Stimulated activated CD8-positive, alpha-beta memory T cell treated with anti-CD3 and anti-CD28 coated beads, Interleukin-7, amount 100 ng/mL, for 24 hours (primary cell): Measurements from ENCODE around the gene RTP1.

ENCODE experiments used
- DNase-seq: peaks from one replicate; pipeline ENCODE4 v3.0.0-alpha.2; 2020; ENCODE audit warnings: low read depth

Gene RTP1

DNA sequence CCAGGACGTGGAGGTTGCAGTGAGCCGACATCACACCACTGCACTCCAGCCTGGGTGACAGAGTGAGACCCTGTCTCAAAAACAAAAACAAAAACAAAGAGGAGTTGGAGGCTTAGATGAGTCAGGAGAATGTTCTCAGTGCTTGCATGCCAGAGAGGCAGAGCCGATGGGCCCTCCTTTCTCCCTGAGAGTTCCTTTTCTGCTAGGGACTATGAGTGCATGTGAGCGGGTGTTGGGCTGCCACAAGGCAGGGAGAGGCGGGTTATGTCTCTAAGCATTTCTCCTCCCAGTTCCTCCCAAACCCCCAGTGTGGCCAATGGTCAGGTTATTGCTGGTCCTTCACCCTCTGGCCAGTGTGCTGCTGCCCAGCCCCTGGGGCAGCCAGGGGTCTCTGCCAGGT lies 45.1 kb downstream of the RTP1 start:
- DNase-seq = no peak

DNA sequence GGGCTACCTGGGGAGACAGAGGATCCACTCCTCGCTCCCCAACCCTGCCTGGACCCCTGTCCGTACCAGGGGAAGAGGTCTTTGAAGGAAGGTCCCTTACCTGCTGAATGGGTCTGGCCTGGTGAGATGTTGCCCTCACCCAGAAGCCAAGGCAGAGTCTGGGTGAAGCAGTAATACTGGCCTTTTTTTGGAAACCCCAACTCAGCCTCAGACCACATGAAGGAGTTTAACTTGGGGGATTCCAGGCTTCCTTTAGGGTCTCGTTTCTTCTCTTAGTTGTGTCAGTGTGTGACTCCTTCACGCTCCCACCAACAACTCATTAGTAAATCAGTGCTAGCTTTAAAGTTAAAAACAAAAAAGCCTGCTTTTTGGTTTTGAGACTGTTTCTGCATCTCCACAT lies 45.6 kb downstream of the RTP1 start:
- no peak for DNase-seq

DNA sequence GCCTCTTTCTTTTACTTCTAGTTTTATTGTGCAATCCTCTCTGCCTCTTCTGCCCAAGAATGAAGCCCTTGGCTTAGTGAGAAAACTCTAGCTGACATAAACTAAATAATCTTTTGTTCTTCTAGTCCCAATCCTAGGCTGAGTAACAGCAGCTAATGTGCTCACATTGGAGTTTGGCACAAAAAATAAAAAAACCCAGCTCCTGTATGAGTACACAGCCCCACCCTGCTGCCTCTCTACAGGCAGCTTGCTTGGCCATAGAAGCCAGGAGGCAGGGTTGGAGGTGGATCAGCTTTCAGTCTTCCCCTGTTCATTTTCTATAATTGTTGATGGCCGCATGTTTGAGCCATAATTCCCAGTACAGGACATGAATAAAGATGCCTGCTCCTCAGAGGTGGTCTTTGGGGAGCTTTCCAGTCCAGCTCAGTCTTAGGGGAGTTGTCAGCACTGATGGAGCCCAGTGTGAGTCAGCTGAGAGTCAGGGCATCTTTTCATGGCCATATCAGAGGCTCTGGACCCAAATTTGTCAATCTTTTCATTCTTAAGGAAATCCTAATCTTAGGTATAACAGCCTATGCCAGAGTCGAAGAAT lies 46.7 kb downstream of the RTP1 start:
- DNase-seq = no peak

DNA sequence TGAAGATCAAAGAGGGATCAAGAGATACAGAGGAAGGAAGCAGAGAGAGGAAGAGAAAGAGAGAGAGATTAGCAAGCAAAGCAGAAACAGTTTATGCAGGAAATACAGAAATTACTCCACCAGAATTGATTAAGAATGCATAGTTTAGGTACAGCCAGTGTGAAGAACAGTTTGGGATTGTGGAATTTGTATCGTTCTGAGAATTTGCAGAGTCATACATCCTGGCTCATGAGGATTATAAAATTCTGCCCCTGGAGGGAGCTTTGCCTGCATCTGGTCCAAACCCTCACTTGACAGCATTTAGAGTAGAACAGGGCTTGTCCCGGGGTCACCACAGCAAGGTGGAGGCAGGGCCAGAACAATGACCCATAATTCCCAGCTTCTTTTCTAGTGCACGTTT lies 50.1 kb downstream of the RTP1 start:
- no peak for DNase-seq
